ENCODE measurements around the gene LUZP2. TPM values are rescaled to one million over a fixed set of nuclear protein-coding genes. Genes with fewer than 3 reads are reported as not detected.
A peak's percentile ranks its signal among the peaks of the same experiment; 100 is the strongest.

Gene LUZP2
- total and polyA plus RNA-seq, 4 donors = 0.04 to 8.8 (median 0.09) TPM; not detected in 1

DNA sequence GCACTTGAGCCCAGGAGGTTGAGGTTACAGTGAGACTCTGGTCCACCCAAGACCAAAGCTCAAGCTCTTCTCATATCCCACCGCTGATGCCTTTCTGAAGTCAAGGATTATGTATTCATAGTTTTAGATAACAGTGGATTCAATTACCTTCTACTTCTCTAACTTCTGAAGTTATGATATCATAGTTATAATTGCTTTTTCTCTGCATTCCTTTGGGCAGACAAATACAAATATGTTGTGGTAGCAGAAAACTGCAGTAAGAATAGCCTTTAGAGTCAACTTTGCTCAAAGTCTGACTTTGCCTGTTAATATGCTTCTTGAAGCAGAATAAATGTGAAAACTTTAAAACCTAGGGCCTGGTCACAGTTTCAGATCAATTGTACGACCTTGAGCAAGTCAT, 94.4 kb downstream of the LUZP2 start:
- H3K27me3 ChIP-seq (ENCODE audit: control insufficient read depth in 3 of 3, insufficient read depth in 3 of 3, low read length in 2 of 3) = no peaks in the 10 kb centered on the region
- no peak for DNase-seq
- no peak for ATAC-seq (ENCODE audit: insufficient read depth, low FRiP score)
- TF ChIP-seq, protein P1, sequence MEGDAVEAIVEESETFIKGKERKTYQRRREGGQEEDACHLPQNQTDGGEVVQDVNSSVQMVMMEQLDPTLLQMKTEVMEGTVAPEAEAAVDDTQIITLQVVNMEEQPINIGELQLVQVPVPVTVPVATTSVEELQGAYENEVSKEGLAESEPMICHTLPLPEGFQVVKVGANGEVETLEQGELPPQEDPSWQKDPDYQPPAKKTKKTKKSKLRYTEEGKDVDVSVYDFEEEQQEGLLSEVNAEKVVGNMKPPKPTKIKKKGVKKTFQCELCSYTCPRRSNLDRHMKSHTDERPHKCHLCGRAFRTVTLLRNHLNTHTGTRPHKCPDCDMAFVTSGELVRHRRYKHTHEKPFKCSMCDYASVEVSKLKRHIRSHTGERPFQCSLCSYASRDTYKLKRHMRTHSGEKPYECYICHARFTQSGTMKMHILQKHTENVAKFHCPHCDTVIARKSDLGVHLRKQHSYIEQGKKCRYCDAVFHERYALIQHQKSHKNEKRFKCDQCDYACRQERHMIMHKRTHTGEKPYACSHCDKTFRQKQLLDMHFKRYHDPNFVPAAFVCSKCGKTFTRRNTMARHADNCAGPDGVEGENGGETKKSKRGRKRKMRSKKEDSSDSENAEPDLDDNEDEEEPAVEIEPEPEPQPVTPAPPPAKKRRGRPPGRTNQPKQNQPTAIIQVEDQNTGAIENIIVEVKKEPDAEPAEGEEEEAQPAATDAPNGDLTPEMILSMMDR (IDR thresholded peaks at IDR 0.05; ENCODE audit: control extremely low read depth, extremely low read depth) = no peak
- H3K9me3 ChIP-seq (ENCODE audit: control insufficient read depth in 4 of 4, insufficient read depth in 3 of 4, low read length in 3 of 4) = no peaks in the 10 kb centered on the region
- peaks cover 0 to 3% (median 0%) of the 10 kb centered on the region in 5 donors for H3K4me1 ChIP-seq (ENCODE audit: control insufficient read depth in 5 of 5, insufficient read depth in 5 of 5, low read length in 5 of 5)
- no peaks in the 10 kb centered on the region for H3K36me3 ChIP-seq (ENCODE audit: control insufficient read depth in 4 of 4, insufficient read depth in 4 of 4, low read length in 4 of 4)
- no peak overlapping the region for H3K9ac ChIP-seq (ENCODE audit: insufficient read depth in 1 of 2, low read length in 2 of 2)
- no peak overlapping the region for H3K4me3 ChIP-seq
- 67 to 73% methylated on average over 2 of the region's 2 CpGs for WGBS, 2 donors
- H3K27ac ChIP-seq (ENCODE audit: low read depth in 1 of 2, low read length in 1 of 2) = no peak overlapping the region

DNA sequence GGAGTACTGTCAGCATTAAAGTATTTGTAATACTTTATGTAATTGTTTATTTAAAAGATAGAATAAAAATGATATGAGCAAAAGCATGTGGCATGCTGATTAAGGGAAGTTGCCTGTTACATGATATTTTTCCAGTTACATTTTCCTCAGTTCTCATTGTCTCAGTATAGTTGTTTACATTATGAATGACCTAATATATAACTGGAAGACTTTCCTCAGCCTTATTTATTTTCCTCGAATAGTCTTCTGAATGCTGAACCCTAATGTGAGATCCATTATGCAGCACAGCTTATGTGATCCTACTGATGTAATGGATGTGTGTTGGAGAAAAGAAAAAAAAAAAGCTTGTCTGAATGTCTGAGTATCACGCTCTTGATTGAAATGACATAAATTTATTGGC, 95.5 kb downstream of the LUZP2 start:
- 60 to 72% methylated on average over 2 of the region's 2 CpGs for WGBS, 2 donors
- TF ChIP-seq, protein P1 (IDR thresholded peaks at IDR 0.05; ENCODE audit: control extremely low read depth, extremely low read depth) = no peak
- Histone ChIP-seq H3K27me3 (ENCODE audit: control insufficient read depth in 3 of 3, insufficient read depth in 3 of 3, low read length in 2 of 3) (no peaks in the 10 kb centered on the region), H3K36me3 (ENCODE audit: control insufficient read depth in 4 of 4, insufficient read depth in 4 of 4, low read length in 4 of 4) (no peaks in the 10 kb centered on the region), H3K27ac (ENCODE audit: low read depth in 1 of 2, low read length in 1 of 2) (no peak overlapping the region), H3K4me1 (ENCODE audit: control insufficient read depth in 5 of 5, insufficient read depth in 5 of 5, low read length in 5 of 5) (peaks cover 0 to 3% (median 0%) of the 10 kb centered on the region in 5 donors), H3K4me3 (no peak overlapping the region), H3K9me3 (ENCODE audit: control insufficient read depth in 4 of 4, insufficient read depth in 3 of 4, low read length in 3 of 4) (no peaks in the 10 kb centered on the region), H3K9ac (ENCODE audit: insufficient read depth in 1 of 2, low read length in 2 of 2) (no peak overlapping the region)
- ATAC-seq (ENCODE audit: insufficient read depth, low FRiP score) (no peak), DNase-seq (peak in 2 of 3 donors; percentile 13 to 14)

DNA sequence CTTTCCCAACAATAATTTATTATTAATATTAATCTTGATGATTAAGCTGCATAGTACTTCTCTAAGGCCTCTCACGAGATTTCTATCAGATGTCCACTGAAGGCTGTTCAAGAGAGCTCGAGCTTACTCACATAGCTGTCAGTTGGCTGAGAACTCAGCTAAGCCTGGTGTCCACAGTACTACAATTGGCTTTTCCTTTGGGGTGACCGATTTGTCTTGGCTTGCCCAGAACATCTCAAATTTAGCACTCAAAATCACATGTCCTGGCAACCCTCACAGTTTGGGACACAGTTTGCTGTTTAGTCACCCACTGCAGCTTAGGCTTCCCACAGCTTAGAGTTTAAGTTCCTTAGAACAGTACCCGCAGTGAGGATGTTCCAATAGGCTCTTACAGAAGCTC, 96.5 kb downstream of the LUZP2 start:
- TF ChIP-seq, protein P1 (IDR thresholded peaks at IDR 0.05; ENCODE audit: control extremely low read depth, extremely low read depth) = no peak
- Histone ChIP-seq H3K36me3 (ENCODE audit: control insufficient read depth in 4 of 4, insufficient read depth in 4 of 4, low read length in 4 of 4) (no peaks in the 10 kb centered on the region), H3K4me1 (ENCODE audit: control insufficient read depth in 5 of 5, insufficient read depth in 5 of 5, low read length in 5 of 5) (peaks cover 0 to 3% (median 0%) of the 10 kb centered on the region in 5 donors), H3K27ac (ENCODE audit: low read depth in 1 of 2, low read length in 1 of 2) (no peak overlapping the region), H3K9ac (ENCODE audit: insufficient read depth in 1 of 2, low read length in 2 of 2) (no peak overlapping the region), H3K27me3 (ENCODE audit: control insufficient read depth in 3 of 3, insufficient read depth in 3 of 3, low read length in 2 of 3) (no peaks in the 10 kb centered on the region), H3K4me3 (no peak overlapping the region), H3K9me3 (ENCODE audit: control insufficient read depth in 4 of 4, insufficient read depth in 3 of 4, low read length in 3 of 4) (no peaks in the 10 kb centered on the region)
- DNase-seq (no peak), ATAC-seq (ENCODE audit: insufficient read depth, low FRiP score) (no peak)
- 81 to 86% methylated on average over 4 of the region's 4 CpGs for WGBS, 2 donors

DNA sequence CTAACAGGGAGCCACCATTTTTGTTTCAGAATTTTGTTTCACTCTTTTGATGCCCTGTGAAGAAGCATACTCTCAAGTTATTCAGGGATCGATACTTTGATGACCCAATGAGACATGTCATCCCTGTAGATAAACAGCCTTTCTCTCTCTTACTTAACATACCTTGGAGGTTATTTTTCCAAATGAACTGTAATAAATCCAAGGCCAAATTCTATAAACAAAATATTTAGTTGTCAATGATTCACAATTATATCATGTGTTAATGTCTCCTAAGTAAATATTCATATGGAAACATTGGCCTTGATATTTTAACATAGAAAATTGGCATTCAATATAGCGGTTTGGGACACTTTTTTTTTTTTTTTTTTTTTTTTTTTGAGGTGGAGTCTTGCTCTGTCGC, 97.5 kb downstream of the LUZP2 start:
- ATAC-seq (ENCODE audit: insufficient read depth, low FRiP score) = no peak
- 92 to 94% methylated on average over 3 of the region's 3 CpGs for WGBS, 2 donors

More for the DNA sequence above, 97.5 kb downstream of the LUZP2 start:
- Histone ChIP-seq H3K9ac (ENCODE audit: insufficient read depth in 1 of 2, low read length in 2 of 2) (no peak overlapping the region), H3K9me3 (ENCODE audit: control insufficient read depth in 4 of 4, insufficient read depth in 3 of 4, low read length in 3 of 4) (no peaks in the 10 kb centered on the region), H3K27me3 (ENCODE audit: control insufficient read depth in 3 of 3, insufficient read depth in 3 of 3, low read length in 2 of 3) (no peaks in the 10 kb centered on the region), H3K27ac (ENCODE audit: low read depth in 1 of 2, low read length in 1 of 2) (no peak overlapping the region), H3K36me3 (ENCODE audit: control insufficient read depth in 4 of 4, insufficient read depth in 4 of 4, low read length in 4 of 4) (no peaks in the 10 kb centered on the region), H3K4me3 (no peak overlapping the region), H3K4me1 (ENCODE audit: control insufficient read depth in 5 of 5, insufficient read depth in 5 of 5, low read length in 5 of 5) (peaks cover 0 to 7% (median 0%) of the 10 kb centered on the region in 5 donors)
- DNase-seq = no peak
- TF ChIP-seq, protein P1 (IDR thresholded peaks at IDR 0.05; ENCODE audit: control extremely low read depth, extremely low read depth) = no peak
